ENCODE results near the gene USP40.

DNA sequence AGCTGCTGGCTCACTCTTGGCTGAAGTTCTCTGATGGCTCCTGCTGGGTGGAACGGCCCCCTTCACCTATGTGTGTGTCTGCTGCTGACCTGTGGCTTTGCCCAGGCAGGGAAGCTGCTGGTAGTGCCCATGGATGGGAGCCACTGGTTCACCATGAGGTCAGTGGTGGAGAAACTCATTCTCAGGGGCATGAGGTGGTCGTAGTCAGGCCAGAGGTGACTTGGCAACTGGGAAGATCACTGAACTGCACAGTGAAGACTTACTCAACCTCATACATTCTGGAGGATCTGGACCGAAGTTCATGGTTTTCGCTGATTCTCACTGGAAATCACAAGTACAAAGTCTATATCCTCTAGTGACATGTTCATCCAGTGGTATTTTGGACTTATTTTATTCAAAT lies 36.9 kb upstream of the USP40 start:
- no peak for TF ChIP-seq GATA2 (IDR thresholded peaks at IDR 0.05; ENCODE audit: low read depth, low read length)
- TF ChIP-seq GATA3 (IDR thresholded peaks at IDR 0.05; ENCODE audit: low read depth, low read length), result no peak

Measured in SH-SY5Y (cell line).